AG20443 (cell line): ENCODE results near the gene SULT1C4.
A peak's percentile ranks its signal among the peaks of the same experiment; 100 is the strongest.

ENCODE experiments used
- DNase-seq: peaks from one replicate; pipeline ENCODE4 v3.0.0; 2012; ENCODE audit warnings: low spot score, mixed read lengths

Gene SULT1C4

GRCh38 chr2:108370080-108370479, 7.7 kb upstream of the SULT1C4 start:
- DNase-seq, result no peak

- no peak for DNase-seq
Measured at GRCh38 chr2:108376774-108377173, 980 bp upstream of the SULT1C4 start.

- DNase-seq, result no peak
Measured at GRCh38 chr2:108377401-108377800, 353 bp upstream of the SULT1C4 start.

- no peak for DNase-seq
Measured at GRCh38 chr2:108378851-108379250, 1.1 kb downstream of the SULT1C4 start.

- DNase-seq, result no peak
Measured at GRCh38 chr2:108382196-108382595, 4.4 kb downstream of the SULT1C4 start.

GRCh38 chr2:108383146-108383830, 5.5 kb downstream of the SULT1C4 start:
- DNase-seq, result no peak

GRCh38 chr2:108384662-108385393, 7.1 kb downstream of the SULT1C4 start:
- no peak for DNase-seq

- no peak for DNase-seq
Measured at GRCh38 chr2:108385411-108386071, 7.8 kb downstream of the SULT1C4 start.

- DNase-seq, result no peak
Measured at GRCh38 chr2:108388045-108388444, 10.3 kb downstream of the SULT1C4 start.

- no peak for DNase-seq
Measured at GRCh38 chr2:108390340-108390739, 12.6 kb downstream of the SULT1C4 start.

- no peak for DNase-seq
Measured at GRCh38 chr2:108392029-108392428, 14.3 kb downstream of the SULT1C4 start.

GRCh38 chr2:108393197-108393596, 15.4 kb downstream of the SULT1C4 start:
- DNase-seq, result no peak

- no peak for DNase-seq
Measured at GRCh38 chr2:108395155-108395554, 17.4 kb downstream of the SULT1C4 start.

GRCh38 chr2:108396845-108397244, 19.1 kb downstream of the SULT1C4 start:
- no peak for DNase-seq

- no peak for DNase-seq
Measured at GRCh38 chr2:108399479-108399878, 21.7 kb downstream of the SULT1C4 start.

- no peak for DNase-seq
Measured at GRCh38 chr2:108401800-108402199, 24.0 kb downstream of the SULT1C4 start.

- peak; percentile 64 for DNase-seq
Measured at GRCh38 chr2:108403494-108403893, 25.7 kb downstream of the SULT1C4 start.

GRCh38 chr2:108404784-108405397, 27.1 kb downstream of the SULT1C4 start:
- no peak for DNase-seq

GRCh38 chr2:108407864-108408729, 30.3 kb downstream of the SULT1C4 start:
- no peak for DNase-seq

GRCh38 chr2:108409768-108410167, 32.0 kb downstream of the SULT1C4 start:
- peak; percentile 24 for DNase-seq

- DNase-seq, result peak; percentile 73
Measured at GRCh38 chr2:108412995-108413710, 35.4 kb downstream of the SULT1C4 start.
